Putamen (tissue), 1 donor: ENCODE measurements around the gene GRAP2.

Experiments used
- DNase-seq: peaks from one replicate; pipeline ENCODE4 v3.0.0-alpha.2; 2016; ENCODE audit warnings: low spot score

The GRAP2 gene

DNA sequence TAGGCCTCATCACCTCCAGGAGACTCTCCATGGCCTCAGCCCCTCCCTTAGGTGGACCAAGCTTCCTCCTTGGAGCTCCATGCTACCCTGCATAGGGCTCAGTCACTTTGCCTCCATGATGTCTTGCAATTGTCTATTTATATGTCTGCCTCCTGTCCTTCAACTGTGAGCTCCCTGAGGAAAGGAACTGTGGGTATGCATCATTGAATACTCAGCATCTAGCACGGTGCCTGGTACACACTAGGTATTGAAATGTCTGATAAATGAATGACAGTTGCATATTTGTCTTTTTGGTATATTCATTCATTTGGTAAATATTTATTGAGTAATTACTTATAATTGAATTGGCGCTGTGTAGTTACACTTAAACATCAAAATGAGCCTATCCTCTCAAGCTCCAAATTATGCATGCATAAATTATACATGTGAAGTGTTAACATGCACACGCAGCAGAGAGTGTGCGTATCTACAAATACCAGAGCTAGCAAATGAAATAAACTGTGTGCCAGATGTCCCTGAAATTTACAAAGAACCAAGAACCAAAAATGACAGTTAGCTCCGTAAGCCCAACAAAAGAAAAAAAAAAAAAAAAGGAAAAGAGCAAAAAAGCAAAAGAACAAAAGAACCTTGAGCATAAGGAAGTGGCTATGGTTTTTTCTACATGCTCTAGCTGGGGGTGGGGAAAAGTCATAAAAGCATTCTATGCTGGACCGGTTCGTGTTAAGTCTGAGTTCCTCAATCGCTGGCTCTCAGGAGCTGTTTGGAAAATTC, 25.2 kb downstream of the GRAP2 start:
- no peak for DNase-seq

DNA sequence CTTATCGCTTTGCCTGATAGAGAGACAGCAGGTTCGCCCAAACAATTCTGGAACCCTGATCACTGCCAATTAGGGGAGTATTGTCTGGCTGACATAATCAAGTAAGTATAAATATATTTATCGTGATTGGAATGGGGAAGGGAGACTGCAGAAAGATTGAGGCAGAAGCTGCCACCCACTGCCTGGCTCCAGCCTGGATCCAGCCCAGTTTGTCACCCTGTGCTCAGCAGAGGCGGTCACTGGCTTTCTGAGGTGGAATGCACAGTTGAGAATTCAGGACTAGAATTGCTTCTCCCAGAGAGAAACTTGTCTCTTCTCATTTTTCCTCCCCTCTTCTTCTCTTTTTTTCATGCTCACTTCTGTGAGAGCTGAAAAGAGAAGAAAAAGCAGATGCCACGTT, 25.9 kb downstream of the GRAP2 start:
- DNase-seq = no peak

DNA sequence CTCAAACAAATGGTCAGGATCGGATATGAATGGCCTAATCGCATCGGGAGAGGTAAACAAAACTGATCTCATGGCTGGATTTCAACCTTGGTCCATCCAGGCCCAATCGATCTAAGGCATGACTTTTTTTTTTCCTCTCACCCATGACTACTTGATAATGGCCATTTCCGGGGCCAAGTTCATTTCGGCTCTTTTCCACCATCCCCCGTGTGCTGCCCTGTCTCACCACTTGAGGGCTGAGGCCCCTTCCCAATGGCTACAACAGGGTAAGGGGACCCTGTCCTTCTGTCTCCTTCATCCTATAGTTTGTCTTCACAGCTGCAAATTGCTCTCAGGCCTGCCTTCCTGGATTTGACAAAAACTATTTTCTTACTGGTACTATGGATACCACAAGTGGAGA, 26.7 kb downstream of the GRAP2 start:
- DNase-seq = no peak

DNA sequence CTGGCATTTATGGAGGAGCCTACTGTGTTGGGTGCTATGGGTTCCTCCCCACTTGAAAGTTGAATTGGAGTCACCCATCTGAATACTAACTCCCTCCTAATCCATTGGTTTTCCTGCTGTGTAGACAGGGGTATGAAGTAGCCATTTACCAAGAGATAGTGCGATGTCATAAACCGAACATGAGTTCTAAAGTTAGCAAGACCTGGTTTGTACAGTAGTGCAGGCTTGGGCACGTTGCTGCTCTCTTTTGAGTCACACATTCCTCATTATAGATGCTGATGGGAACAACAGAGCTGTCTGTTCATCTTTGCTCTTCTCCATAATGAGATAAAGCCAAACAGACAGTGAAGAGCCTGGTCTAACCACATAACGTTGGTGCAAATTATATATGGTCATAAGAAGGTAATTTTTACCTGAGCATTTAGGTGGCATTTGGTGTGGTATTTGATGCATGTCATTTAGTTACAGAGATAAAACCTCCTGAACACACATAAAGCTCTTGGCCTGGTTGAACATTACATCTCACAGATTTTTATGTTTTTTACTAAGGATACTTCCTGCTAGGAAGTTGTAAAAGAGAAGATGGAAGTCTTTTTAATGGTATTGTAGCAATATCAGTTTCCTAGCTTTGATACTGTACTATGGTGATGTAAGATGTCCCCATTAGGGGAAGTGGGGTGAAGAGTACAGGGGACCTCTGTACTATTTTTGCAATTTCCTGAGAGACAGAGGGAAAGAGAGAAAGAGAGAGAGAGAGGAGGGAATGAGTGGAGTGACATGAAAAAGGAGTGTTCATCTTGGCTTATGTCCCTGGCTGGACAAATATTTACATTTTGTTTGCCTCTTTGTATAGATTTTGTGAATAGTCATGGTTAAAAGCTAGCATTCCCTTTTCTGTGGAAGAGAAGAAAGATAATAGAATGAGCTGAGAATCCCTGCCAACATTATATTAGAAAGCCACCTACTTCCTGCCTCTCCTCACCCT, 27.9 kb downstream of the GRAP2 start:
- no peak for DNase-seq

DNA sequence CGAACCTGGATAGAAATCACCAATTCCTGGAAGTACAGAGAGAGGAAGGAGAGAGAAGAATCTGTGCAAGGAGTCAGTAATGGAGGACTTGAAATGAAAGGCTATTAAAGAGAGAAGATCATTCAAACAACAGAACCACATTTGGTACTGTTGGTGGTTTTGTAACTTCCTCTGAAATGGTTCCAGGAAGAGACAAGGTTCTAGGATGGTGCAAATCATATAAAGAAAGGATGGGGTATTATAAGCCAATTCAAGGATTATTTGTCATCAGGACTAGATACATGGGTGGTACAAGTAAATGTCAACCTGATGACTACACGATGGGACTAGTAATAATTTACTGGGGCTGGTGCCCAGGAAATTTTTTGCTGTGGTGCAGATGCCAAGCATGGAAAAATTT, 30.4 kb downstream of the GRAP2 start:
- no peak for DNase-seq

DNA sequence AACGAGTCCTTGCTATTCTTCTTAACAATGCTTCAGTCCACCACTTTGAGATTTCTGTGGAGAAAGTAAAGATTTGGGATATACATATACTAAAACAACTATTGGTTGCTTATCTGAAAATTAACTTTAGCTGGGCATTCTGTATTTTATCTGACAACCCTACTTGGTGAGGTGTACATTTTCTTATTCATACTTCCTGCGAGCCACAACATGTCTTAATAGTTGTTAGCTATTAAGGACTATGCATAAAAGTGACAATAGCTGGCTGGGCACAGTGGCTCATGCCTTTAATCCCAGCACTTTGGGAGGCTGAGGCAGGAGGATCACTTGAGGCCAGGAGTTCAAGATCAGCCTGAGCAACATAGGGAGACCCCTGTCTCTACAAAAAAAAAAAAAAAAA, 31.3 kb downstream of the GRAP2 start:
- no peak for DNase-seq

DNA sequence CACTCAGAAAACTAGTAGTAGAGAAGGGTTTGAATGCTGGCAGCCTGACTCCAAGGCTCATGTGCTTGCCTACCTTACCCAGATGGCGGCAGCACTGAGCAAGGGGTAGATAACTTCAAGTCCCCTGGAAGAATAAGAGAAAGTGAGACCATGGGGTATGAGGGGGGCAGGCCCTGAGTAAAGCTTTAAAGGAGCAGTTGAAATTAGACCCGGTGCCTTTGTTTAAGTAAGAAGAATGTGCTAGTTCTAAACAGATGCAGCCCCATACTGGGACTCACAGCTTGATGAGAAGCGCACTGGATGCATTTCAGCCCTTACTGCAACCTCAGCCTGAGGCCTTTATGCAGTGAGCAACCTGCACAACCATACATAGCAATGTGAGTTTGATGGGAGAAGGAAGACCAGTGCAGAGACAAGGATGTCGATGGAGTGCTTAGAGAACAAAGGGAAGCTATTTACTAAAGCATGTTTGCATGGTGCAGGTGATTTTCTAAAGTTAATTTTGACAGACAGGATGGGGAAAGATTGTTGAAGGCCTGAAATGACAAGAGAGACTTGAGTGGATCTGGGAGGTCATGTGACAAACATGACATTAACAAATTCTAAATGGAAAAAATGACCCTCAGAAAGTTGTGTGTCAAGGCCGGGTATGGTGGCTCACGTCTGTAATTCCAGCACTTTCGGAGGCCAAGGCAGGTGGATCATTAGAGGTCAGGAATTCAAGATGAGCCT, 32.2 kb downstream of the GRAP2 start:
- DNase-seq = no peak

DNA sequence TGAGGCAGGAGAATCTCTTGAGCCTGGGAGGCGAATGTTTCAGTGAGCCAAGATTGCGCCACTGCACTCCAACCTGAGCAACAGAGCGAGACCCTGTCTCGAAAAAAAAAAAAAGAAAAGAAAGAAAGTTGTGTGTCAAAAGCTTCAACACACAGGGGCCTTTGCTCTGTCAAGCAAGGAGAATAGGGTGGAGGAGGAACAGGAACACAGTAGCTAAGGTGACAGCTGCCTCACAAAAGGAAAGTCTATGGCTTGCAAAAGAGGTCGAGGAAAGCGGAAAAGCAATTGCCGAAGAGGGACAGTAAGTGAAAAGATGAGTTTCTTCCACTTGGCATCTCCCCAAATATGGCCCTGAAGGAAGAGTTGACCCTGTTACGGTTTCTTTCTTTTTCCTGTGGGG, 32.9 kb downstream of the GRAP2 start:
- DNase-seq = no peak

DNA sequence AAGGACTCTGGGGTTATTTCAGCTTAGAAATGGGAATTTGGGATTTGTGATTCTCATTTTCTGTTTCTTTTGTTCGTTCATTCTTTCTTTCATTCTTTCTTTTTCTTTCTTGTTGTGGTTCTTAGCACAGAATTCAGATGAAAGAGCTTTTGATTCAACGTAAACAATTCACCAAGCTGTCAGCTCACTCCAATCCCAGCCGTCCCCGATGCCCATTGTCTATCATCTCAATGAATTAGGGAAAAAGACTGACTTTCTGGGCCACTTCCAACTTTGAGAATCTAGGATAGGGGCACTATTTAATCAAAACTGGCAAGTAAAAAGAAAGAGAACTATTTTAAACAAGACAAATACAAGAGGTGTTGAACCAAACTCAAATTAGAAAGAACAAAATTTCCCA, 34.2 kb downstream of the GRAP2 start:
- peak; percentile 49 for DNase-seq

DNA sequence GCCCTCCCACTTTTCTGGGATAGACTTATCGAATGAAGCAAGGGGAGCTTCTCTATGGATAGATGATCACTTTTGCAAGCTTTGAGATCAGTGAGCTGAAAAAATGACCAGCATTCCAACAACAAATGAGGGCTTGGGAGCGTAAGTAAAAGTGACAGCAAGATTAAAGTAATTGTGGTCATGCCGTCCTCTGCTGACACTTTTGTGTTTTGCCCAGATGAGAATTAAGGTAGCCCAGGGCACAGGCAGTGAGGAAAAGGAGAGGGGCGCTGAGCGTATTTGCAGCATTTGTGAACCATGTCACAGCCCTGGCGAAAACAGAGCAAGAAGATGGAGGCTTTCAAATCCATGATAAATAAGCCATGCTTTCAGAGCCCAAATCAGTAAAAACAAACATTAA, 34.7 kb downstream of the GRAP2 start:
- no peak for DNase-seq

DNA sequence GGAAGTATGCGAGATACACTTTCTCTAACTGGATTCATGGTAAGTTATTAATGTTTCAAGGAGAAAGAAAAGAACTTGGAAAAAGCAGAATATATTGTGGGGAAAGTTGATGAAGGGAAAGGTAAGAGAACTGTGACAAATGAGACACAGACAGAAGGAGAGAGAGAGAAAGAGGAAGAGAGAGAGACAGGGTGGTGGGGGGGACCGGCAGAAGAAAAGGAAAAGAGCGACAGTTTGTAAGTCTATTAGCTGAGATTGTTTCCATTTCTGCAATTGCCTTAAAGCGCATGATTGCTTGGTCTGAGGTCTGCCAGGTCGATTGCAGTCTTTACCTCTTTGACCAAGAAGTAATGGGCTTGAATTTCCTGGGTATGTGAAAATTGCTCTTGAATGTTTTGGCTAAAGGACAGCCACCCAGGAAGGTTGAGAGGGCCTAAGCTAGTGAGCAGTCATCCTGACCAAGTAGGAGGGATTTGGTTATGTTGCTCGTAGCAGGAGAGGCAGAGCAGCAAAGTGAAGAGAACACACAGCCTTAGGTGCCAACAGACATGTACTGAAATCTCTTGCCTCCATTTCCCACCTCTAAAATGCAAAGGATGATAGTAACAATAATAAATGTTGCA, 35.8 kb downstream of the GRAP2 start:
- DNase-seq = no peak

DNA sequence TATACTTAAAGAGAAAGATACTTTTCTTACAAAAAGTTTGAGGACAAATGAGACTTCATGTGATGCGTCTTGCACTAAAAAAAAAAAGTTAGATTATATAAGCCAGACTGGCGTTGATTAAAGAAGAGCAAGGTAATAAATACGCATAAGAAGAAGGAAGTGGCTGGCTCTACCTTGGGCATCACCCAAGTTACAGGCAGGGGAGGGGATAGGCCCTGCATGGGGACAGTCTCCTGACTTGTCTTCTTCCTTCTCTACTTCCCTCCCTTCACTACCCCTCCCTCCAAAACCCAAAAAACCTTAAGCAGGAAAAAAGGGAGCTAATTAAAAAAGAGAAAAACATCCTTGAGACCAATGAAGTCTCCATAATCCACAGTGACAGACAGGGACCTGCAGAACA, 37.0 kb downstream of the GRAP2 start:
- DNase-seq = no peak

DNA sequence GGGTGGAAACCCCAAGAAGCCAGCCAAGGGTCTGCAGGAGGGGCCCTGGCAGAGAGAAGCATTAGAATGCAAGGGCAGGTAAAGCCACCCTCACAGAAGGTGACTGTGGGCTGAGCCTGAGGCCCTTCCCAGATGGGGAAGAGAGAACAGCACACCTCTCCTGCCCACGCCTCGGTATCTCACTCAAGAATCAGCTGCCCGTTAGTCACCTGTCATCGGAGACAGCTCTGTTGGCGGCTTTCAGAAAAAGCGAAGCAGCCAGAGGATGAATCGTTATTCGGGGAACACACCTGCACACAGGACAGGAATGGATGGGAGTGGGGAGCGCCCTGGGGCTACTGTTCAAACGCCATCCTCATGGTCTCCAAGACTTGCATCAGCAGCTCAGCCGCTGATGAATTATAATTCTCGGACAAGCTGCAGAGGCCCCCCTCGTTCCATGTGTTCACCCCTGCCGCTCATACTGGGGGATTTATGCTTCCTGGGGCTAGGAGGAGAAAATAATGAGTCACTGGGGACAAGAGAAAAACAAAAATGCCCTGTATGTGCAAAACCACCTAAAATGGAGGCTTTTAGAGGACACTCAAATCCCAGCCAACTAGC, 37.7 kb downstream of the GRAP2 start:
- no peak for DNase-seq

DNA sequence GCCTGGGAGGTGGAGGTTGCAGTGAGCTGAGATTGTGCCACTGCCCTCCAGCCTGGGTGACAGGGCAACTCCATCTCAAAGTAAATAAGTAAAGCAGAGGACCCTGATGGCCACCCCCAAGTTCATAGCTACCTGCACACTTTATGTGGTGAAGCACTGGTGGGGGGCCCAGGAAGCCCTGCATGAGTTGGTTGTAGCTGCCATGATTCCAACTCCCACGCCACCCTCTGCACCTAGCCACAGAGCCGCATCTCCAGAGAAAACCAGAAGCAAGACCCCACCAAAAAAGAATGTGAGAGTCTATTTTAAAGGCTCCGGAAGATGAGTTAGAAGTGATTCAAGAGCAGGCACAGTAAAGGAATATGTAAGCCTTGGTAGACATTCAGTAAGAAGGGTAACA, 38.9 kb downstream of the GRAP2 start:
- DNase-seq = no peak

DNA sequence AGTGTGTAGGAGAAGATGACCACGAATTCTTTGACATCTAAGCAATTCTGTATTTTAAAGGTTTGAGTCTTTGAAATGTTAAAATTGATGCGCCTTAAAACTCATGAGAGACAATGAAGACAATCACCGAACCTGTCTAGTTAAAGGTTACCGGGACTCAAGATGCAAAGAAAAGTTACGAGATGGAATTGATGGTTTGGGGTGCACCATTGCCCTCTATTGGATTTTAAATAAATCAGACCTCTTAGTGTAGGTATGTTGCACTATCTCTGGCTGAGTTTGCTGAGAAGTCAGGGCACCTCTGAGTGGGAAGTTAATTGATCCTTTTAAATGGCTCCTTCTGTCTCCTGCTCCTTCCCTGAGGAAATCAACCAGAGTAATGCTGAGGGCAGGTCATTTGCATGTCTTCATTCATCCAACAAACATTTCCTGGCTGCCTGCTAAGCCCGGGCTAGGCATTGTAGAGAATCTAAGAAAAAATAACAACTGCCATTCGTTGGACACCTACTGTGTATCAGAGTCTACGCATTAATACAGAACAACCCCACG, 39.9 kb downstream of the GRAP2 start:
- DNase-seq = peak; percentile 29

DNA sequence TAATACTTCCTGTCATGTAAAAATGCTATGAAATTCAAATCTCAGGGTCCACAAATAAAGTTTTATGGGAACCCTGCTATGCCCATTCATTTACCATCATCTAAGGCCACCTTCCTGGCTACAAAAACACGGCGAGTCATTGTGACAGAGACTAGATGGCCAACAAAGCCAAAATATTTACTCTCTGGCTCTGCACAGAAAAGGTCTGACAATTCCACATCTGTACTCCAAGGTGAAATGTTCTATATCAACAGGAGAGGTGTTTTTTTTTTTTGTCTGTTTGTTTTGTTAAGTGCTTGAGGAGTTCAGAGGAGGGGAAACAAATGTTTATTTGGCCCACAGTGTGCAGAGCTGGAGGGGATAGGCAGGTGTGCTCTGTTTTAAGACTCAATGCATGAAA, 40.7 kb downstream of the GRAP2 start:
- no peak for DNase-seq

DNA sequence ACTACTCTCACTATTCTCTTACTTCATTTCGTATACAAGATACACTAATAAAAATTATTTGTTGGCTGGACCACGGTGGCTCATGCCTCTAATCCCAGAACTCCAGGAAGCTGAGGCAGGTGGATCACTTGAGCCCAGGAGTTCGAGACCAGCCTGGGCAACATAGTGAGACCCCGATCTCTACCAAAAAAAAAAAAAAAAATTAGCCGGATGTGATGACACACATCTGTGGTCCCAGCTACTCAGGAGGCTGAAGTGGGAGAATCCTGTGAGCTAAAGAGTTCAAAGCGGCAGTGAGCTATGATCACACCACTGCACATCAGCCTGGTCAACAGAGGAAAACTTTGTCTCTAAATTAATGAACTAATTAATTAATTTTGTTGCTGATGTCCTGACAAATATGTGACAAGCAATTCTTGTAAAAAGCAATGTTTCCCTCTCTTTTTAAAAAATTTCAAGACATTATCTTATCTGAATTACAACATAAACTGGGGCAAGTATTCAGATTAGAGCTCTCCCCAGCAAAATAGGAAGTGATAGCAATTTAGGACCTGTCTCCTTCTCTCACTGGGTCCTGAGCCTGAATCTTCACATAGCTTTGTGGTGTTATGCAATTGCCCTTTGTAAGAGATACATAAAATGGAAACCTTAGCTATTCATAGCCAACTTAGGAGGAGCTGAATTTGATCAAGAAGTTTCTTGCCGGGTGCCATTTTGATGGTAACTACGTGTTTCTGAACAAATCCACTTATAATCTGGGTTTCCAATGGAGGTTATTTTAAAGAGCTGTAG, 41.8 kb downstream of the GRAP2 start:
- no peak for DNase-seq

DNA sequence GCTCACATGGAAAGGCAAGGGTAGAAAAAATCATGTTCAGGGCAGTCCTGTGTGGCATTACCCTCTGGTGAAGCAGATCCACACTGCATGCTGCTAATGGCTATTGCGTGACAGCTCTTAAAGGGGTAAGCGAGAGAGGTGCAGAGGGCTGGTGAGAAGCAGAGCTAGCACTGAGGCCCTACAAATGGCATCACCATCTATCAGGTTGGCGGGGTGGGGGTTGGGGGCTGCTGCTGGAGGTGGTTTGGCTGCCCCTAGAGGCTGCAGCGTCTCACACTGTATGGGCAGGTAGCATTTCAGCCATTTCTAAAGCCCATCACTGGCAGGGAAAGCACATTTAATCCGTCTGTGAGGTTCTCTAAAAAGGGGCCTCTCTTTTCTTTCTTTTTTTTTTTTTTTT, 42.5 kb downstream of the GRAP2 start:
- no peak for DNase-seq

DNA sequence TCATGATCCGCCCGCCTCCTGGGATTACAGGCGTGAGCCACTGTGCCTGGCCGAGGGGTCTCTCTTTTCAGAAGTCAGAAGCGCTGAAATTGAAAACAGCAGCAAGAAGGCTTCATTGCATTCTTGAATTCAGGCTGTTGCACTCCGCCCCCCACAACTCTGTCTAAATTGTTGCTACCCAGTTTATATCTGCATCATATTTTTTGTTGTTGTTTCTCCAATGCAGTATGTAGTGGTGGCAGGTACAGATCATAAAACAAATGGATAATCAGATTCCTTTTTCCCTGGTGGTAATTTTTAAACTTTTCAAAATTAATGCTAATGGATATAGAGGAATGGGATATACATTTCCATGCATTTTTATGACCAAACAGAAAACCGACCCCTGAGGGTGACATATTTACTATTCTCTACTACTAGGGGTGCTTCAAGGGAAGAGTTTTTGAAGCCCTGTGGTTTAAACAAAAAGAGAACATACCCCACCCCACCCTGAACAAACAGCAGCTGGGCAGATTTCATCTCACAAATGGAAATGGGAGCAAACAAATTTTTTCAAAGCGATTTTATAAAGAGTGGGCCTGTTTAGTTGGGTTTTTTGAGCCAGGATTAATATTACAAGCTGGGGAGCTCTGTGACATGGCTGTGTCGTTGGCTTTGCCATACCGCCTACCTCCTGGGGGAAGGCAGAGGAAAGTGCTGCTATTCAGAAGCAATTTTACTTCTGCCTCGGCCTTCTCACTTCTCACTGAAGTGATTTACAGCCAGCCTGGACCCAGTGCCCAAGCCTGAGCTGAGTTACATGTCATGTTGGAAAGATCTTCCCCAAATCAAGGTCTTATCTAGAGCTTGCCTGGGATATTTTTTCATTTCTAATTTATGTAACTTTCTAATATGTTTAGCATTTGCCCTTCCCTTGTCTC, 43.3 kb downstream of the GRAP2 start:
- DNase-seq = no peak

DNA sequence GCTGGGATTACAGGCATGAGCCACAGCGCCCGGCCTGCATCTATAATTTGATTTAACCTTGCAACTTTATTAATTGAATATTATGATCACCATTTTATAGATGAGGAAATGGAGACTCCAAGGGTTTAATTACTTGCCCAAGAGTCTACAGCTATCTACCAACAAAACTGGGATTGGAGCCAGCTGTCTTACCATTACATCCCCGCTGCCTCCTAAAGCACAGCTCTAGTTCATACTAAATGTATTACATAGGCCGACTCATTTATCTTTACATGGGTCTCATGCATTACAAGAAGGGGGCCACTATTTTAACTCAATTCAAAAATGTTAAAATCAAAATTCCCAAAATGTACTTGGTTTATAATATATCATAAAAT, 45.2 kb downstream of the GRAP2 start:
- no peak for DNase-seq
